Epithelial cell of esophagus (primary cell): ENCODE data around the gene PCED1B.
"Not testable (repeated sequence)": the region's sequence is repeated elsewhere in the genome, so short reads cannot be mapped to it uniquely, and the experiment has no call there.

Source experiments
- DNase-seq: peaks from one replicate; pipeline ENCODE4 v3.0.0; 2010; ENCODE audit warnings: low read depth
- H3K4me3 ChIP-seq: 2 replicates; pipeline ENCODE4 v1.5.1; 2011; ENCODE audit warnings: mild to moderate bottlenecking, low read length, control low read depth
- TF ChIP-seq, protein P1 (sequence below): IDR thresholded peaks from 2 replicates; pipeline ENCODE4 v1.5.1; 2011; ENCODE audit warnings: low read depth, mild to moderate bottlenecking, low read length, control low read depth, inconsistent platforms; ENCODE audit not compliant: insufficient read depth; ENCODE audit errors: missing control alignments

The PCED1B gene

DNA sequence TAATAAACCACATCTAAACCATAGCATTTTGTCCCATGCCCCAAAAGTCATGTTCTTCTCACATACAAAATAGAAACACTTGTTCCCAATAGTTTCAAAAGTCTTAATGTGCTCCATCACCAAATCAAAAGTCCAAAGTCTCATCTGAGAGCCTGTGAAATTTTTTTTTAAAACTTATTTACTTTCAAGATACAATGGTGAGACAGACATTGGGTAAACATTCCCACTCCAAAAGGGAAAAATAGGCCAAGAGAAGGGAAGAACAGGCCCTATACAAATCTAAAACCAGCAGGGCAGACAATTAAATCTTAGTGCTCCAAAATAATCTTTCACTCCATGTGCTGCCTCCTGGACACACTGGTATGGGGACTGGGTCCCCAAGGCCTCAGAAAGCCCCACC, 84.7 kb downstream of the PCED1B start:
- TF ChIP-seq, protein P1, sequence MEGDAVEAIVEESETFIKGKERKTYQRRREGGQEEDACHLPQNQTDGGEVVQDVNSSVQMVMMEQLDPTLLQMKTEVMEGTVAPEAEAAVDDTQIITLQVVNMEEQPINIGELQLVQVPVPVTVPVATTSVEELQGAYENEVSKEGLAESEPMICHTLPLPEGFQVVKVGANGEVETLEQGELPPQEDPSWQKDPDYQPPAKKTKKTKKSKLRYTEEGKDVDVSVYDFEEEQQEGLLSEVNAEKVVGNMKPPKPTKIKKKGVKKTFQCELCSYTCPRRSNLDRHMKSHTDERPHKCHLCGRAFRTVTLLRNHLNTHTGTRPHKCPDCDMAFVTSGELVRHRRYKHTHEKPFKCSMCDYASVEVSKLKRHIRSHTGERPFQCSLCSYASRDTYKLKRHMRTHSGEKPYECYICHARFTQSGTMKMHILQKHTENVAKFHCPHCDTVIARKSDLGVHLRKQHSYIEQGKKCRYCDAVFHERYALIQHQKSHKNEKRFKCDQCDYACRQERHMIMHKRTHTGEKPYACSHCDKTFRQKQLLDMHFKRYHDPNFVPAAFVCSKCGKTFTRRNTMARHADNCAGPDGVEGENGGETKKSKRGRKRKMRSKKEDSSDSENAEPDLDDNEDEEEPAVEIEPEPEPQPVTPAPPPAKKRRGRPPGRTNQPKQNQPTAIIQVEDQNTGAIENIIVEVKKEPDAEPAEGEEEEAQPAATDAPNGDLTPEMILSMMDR = no peak
- DNase-seq = no peak
- no peak overlapping the region for H3K4me3 ChIP-seq

DNA sequence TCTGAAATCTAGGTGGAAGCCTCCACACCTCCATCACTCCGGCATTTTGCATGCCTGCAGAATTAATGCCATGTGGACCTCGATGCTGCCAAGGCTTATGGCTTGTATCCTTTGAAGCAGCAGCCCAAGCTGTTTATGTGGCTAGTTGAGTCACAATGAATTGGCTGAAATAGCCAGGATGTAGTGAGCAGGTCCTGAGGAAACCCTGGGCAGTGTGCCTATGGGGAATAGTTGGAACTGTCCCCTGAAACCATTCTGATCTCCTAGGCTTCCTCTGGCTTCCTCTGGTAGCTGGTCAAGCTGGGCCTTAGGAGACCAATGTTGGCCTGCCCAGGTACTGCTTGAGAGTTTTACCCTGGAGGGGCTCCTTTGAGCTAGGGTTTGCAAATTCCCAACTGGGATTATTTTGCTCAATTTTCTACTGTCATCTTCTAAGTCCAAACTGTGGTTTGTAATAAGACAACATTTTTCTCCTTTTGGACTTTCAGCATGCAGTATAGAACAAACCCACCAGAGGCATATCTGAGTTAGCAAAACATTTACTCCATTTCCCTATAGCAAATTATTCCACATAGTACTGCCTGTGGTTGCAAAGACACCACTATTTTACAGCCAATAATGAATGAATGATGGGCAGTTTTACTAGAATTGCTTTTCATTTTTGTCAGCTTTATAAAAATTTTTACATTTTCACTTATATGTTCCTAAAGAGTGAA, 85.5 kb downstream of the PCED1B start:
- H3K4me3 ChIP-seq = no peak overlapping the region
- no peak for DNase-seq
- TF ChIP-seq, protein P1 = no peak

DNA sequence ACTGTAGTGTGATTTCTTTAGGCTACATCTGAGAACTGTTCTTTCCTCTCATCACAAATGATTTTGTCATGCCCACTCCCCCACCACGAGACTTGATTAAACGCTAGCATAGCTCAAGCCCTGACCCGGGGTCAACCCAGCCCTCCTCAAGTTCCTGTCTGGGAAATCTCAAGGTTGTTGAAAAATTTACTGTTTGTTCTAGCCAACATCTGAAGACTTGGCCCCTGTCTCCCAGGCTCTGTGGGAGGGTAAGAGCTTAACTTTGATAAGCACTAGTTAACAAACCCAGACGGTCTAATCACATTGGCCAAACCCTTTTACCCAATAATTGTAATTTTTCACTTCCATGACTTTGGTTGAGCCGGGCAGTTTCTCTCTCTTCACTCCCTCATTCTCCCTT, 86.5 kb downstream of the PCED1B start:
- H3K4me3 ChIP-seq = no peak overlapping the region
- TF ChIP-seq, protein P1 = no peak
- DNase-seq = no peak

DNA sequence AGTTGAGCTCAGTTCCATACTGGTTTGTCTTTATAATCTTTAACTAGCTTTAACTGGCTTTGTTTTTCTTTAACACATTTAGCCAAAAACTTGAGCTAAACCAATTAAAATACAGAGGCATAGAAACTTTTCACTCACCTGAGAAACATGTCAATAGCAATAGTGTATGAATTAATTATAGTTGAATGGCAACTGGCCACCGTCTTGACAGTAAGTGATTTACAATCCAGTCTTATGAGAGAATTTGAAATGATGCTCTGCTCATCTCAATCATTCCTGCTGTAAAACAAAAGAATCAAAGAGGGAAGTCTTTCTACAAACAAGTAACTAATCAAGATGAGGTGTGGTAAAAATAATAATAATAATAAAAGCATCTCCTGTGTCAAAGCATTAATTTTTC, 86.9 kb downstream of the PCED1B start:
- no peak overlapping the region for H3K4me3 ChIP-seq
- TF ChIP-seq, protein P1 = no peak
- no peak for DNase-seq

DNA sequence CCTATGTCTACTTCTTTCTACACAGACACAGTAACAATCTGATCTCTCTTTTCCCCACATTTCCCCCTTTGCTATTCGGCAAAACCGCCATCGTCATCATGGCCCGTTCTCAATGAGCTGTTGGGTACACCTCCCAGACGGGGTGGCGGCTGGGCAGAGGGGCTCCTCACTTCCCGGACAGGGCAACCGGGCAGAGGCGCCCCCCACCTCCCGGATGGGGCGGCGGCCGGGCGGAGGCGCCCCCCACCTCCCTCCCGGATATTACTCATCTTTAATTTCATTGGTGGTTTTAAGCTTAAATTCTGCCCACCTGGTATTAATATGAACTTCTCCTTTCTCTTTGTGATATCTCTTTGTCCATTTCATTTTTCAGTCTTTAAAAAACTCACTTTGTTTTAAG, 90.9 kb downstream of the PCED1B start:
- DNase-seq, H3K4me3 ChIP-seq: not testable (repeated sequence)

DNA sequence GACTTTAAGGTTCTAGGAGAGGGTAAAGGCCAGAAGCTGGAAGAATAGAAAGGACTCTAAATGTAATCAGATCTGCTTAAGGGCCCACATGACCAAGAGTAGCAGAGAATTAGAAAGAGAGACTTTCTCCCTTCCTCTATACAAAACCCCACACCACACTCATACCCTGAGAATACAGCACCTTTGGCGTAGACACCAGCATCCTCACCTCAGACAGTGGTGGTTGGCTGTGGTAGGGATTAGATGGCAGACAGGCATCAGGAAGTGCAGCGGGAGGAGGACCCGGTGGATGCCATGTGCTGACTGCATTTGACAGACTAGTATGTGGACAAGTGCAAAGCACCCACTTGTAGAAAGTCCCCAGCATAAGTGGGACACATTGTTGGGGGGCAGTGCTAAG, 98.6 kb downstream of the PCED1B start:
- no peak overlapping the region for H3K4me3 ChIP-seq
- no peak for DNase-seq
- TF ChIP-seq, protein P1 = no peak

DNA sequence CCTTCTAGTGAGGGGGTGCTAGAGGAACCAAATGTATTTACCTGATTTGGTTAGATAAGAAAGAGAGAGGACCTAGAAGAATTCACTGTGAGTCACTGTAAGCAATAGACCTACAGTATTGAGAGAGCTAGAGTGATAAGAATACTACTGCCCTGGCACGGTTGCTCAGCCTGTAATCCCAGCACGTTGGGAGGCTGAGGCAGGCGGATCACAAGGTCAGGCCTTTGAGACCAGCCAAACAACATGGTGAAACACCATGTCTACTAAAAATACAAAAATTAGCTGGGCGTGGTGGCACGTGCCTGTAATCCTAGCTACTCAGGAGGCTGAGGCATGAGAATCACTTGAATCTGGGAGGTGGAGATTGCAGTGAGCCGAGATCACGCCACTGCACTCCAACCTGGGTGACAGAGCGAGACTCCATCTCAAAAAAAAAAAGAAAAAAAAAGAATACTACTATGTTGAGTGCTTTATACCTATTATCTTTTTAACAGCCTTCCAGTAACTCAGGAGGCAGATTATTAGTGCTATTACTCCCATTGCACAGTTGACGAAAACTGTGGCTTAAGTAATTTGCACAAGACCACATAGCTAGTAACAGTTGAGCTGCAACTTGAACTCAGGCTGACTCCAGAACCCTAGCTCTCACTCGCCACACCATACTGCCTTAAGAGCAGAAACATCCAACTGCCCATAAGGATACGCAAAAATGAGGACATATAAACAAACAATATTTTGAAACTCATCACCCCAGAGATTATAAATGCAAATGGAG, 102.9 kb downstream of the PCED1B start:
- H3K4me3 ChIP-seq, DNase-seq: not testable (repeated sequence)

DNA sequence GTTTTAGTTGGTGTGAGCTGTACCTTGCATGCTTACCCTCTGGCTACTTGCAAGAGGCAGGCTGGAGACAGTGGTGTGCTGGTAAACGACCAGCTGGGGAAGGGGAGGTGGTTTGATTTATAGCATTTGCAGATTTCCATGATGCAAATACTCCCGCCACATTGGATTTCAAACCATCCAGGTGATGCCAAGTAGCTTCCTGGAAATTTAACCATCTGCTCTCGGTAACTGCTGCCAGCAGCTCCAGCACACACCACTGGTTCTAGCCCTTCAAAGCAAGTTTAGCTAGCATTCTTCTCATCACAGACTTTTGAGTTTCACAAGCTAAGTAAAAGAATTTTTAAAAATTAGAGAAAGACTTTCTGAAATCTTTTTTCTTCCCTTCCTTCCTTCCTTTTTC, 104.8 kb downstream of the PCED1B start:
- no peak for DNase-seq
- no peak overlapping the region for H3K4me3 ChIP-seq
- TF ChIP-seq, protein P1 = no peak
